Activated CD4-positive, alpha-beta T cell treated with anti-CD3 and anti-CD28 coated beads for 1 hour (primary cell): Measurements from ENCODE around the gene KCNH4.
"Not testable (repeated sequence)": the region's sequence is repeated elsewhere in the genome, so short reads cannot be mapped to it uniquely, and the experiment has no call there.

Experiments
- DNase-seq: peaks from one replicate; pipeline ENCODE4 v3.0.0-alpha.2; 2020

Gene KCNH4

DNA sequence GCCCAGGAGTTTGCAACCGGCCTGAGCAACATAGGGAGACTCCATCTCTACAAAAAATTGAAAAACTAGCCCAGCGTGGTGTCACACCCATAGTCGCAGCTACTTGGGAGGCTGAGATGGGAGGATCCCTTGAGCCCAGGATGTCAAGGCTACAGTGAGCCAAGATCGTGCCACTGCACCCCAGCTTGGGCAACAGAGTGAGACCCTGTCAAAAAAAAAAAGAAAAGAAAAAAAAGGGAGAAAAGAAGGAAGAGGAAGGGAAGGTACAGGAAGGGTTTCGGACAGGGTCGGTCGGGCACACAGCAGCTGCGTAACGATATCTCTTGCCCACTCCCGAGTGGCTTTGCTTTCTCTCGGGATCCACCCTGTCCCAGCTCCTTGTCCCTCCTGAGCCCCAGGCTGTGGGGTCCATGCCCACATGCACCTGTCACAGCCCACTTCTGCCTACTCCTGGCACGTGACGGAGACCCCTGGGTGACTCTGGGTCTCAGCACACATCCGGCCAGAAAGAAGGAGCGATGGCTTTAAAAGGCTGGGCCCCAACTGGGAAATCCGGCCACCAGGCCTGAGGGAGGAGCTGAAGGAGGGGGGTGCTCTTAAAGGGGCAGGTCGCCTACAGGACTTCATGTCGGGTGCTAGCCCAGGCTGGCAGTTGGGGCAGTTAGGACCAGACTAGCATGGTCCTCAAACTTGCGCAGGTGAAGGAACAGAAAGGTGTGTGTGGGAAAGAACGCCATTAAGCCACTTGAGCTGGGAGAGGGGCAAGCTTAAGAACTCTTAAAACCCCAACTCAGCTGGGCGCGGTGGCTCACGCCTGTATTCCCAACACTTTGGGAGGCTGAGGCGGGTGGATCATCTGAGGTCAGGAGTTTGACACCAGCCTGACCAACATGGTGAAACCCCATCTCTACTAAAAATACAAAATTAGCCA lies 13.3 kb upstream of the KCNH4 start, which contains the start of gene GHDC:
Gene GHDC, minus strand, starts transcription at position 526 of the 931 bp plus-strand sequence. CDS start 913 bp downstream, outside the sequence.
- DNase-seq: peak; percentile 66

- no peak for DNase-seq
Measured at GRCh38 chr17:42193216-42193968, 12.4 kb upstream of the KCNH4 start.

DNA sequence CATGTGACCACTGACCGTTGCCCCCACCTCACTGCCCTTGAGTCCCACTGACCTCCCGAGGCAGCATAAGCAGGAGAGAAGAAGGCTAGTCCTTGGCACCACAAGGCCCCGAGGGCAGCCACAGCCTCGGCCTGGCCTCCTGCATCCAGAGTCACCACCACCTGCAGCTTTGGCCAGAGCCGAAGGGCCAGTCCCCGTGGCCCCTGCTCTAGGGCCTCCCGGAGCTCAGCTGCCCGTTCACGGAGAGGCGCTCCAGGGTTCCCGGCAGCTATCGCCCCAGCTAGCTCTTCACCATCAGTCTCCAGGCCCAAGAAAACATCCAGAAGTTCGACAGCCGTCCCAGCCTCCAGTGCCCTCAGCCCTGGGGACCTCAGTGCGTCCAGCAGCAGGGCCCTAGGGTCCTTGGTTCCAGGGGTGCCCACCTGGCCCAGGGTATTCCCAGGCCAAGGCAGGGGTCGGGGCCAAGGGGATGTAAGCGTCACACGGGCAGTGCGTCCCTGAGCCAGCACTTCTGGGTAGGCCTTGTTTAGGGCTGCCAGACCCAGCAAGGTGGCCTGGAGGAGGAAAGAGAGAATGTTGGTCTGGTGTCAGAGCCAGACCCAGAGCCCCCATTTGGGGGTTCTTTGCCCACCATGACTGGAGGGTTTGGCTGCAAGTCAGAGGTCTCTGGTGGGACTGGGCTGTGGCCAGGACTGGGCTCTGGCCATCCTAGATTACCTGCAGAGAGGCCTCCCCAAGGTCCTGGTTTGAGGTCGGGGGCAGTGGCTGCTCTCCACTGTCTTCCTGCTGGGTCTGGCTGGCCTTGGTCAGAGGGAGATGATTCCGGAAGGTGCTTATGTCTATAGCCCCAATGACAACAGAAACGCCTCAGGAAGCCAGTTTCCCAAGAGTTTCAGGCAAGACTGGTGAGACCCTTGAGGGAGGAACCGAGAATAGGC lies 11.5 kb upstream of the KCNH4 start:
- DNase-seq: no peak

GRCh38 chr17:42191275-42191608 lies 10.3 kb upstream of the KCNH4 start:
- no peak for DNase-seq

DNA sequence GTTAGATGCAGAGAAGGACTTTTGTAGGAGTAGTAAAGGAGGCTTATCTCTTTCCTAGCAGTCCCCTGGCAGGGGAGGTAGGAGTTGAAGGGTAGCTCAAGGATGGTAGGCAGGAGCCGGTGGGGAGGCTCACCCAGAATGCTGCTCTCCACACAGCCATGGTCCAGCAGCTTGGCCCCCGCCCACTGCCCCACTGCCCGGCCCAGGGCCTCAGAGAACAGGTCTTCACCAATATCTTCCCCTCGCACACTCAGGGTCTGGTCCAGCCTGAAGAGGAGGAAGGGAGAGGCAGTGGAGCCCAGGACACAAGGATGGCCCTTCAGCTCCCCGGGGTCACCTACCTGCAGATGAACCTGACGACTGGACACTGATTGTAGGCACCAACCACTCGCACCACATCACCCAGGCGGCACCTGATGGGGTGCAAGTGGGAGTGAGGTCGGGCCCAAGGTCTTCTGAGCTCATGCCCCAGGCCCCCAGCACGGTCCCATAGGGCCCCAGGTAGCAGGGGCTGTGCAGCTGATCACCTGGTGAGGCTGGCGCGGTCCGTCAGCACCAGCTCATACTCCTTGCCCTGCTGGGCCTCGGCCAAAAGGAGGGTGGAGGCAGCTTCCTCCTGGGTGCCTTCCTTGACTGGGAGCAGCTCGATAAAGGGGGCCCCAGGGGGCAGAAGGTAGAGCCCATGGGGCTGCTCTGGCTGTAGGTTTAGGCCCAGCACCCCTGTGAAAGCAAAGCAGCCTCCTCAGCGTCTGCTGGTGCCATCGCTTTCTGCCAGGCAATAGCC lies 9.7 kb upstream of the KCNH4 start:
- no peak for DNase-seq

GRCh38 chr17:42189651-42189965 lies 8.7 kb upstream of the KCNH4 start:
- no peak for DNase-seq

- no peak for DNase-seq
Measured at GRCh38 chr17:42188749-42189650, 8.1 kb upstream of the KCNH4 start.

DNA sequence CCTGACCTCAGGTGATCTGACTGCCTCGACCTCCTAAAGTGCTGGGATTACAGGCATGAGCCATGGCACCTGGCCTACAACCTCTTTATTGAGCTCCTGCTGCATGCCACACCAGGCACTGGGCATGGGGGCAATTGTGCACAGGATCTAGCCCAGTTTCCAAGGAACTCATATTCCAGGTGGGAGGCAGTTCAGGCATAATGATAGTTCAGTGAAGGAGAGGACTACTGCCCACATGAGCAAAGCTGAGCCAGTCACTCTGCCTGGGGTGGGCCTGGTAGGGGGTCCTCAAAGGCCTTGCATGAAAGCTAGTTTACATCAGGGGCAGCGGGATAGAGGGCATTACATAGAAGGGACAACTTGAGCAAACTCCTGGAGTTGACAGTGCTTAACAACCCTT lies 6.9 kb upstream of the KCNH4 start:
- DNase-seq: no peak

GRCh38 chr17:42186191-42186590 lies 5.2 kb upstream of the KCNH4 start:
- not testable (repeated sequence) for DNase-seq

GRCh38 chr17:42185621-42185930 lies 4.6 kb upstream of the KCNH4 start:
- DNase-seq: no peak

- DNase-seq: no peak
Measured at GRCh38 chr17:42184713-42185620, 4.0 kb upstream of the KCNH4 start, which contains the start of gene HCRT. Gene HCRT (minus strand): TSS chr17:42185452. CDS start chr17:42185365, 87 bp downstream.

DNA sequence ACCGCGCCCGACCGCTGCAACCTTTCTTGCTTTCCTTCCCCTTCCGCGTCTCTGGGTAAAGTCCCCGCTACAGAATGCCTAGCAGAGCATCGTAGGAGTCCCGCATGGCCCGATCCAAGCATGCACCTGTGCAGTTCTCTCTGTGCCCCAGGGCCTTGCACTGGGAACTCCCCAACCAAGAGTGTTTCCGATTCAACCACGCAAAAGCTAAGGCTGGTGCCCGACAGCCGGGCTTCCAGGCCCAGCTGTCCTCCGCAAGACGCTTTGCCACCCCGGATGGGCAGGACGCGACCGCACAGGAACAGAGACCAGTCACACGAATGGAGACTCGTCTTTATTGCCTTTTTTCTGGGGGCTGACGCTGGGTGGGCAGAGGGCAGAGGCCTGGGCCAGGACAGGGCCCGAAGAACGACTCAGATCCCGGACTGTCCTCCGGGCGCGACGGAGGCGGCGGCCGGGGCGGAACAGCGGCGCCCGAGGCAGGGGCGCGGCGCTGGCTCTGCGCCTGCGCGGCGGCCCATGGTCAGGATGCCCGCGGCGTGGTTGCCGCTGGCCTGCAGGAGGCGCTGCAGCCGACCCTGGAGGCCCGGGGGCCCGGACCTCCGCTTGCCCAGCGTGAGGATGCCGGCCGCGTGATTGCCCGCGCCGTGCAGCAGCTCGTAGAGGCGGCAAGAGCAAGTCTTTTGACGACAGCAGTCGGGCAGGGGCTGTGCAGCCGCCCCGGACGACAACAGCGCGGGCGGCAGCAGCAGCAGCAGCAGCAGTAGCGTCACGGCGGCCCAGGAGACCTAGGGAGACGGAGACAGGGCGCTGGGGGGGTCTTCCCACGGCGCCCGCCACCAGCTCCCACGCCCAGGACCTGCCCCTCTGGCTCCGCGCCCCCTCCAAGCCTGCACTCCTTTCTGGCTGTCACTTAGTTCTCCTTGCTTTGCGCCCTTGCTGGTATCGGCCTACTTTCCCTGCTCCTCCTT lies 3.1 kb upstream of the KCNH4 start:
- peak; percentile 58 for DNase-seq

GRCh38 chr17:42182927-42183734 lies 2.2 kb upstream of the KCNH4 start:
- DNase-seq: no peak

- no peak for DNase-seq
Measured at GRCh38 chr17:42181851-42182207, 887 bp upstream of the KCNH4 start.

DNA sequence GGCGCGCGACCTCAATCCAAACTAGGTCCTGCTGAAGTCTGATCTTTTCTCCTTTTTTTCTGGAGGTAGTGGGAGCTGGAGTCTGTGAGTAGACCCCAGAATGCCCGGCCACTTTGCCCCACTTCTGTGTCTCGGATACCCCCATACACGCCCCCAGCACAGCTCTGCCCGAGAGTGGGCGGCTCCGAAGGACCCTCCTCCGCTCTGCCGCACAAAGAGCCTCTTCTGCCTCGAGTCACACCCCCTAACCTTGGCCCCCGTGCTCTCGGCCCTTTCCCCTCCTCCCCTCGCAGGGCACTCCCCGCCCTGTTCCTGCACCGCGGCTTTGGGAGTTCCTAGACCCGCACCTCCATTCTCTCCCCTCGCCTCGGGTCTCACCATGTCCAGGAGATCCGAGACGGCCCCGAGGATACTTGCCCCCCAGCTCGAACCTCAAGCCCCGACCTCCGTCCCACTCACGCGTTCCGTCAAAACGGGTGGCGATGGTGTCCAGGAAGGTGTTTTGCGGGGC lies 476 bp downstream of the KCNH4 start:
- no peak for DNase-seq

DNA sequence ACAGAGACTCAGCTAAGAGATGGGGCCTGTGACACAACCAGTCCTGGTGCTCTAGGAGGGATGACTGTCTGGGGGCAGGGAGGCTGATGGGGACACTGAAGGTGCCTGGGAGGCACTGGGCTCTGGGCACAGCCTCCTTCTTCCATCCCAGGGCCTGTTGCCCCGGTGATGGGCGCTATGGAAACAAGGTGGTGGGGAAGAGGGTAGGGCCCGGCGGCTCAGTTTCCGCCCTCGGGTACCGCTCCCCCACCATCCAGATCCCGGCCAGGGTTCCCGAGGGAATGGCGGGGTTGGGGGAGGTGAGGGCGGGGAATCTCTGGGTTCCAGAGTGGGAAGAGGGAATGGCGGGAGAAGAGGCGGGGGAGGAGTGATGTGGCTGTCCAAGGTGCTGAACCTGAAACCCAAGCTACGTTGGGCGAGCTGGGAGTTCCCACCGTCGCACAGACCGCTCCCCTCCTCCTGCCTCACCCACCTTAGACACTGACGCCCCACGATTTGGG lies 981 bp downstream of the KCNH4 start:
- no peak for DNase-seq

DNA sequence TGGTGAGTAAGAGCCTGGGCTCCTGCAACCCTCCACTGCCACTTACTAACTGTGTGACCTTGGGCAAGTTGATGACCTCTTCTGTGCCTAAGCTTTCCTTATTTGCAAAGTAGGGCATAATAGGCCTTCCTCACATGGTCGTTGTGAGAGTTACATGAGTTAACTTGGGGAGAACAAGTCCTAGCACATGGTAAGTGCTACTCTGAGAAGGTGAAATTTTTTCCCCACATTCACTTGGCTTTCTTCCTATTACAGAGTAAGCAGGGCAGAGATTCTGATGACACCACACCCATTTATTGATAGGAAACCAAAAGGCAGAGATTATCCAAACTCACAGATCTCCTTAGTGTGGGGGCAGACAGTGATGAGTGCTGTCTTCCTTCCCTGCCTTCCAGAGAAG lies 1.6 kb downstream of the KCNH4 start:
- DNase-seq: no peak

- DNase-seq: no peak
Measured at GRCh38 chr17:42178817-42179216, 2.1 kb downstream of the KCNH4 start.
